Transverse colon (tissue), 4 donors: Measurements from ENCODE around the gene ZNF366.

Experiments used
- CTCF ChIP-seq, 5 experiments: fragments of 200-600 bp in 3 of 5; fragments of 450-650 bp in 2 of 5; sonication (generic) in 3 of 5; IDR thresholded peaks; 1 replicate in 2 of 5; 2 replicates in 3 of 5; pipeline ENCODE4 v1.5.1; 2016 to 2017; ENCODE audit warnings: antibody characterized with exemption in 5 of 5, inconsistent platforms in 3 of 5, mild to moderate bottlenecking in 2 of 5, moderate library complexity in 1 of 5
- EP300 ChIP-seq: sonication (generic); formaldehyde crosslinking; IDR thresholded peaks from one replicate; pipeline ENCODE4 v1.6.1; 2017; ENCODE audit warnings: antibody characterized with exemption, low read depth
- POLR2AphosphoS5 ChIP-seq, 3 donors: sonication (generic); formaldehyde crosslinking; IDR thresholded peaks; one replicate each; pipeline ENCODE4 v1.6.1; 2016; ENCODE audit warnings: antibody characterized with exemption in 3 of 3

GRCh38 chr5:72393052-72393451, 114.2 kb downstream of the ZNF366 start:
- TF ChIP-seq CTCF (IDR thresholded peaks at IDR 0.05) (no peak), EP300 (no peak), POLR2AphosphoS5 (IDR thresholded peaks at IDR 0.05) (no peak)
